Measurements from ENCODE around the gene CCDC188.

The CCDC188 gene

GRCh38 chr22:20194681-20195593 is 44.1 kb upstream of the CCDC188 start:
- no peak for DNase-seq (ENCODE audit: low read depth)
- no peak for TF ChIP-seq CTCF (IDR thresholded peaks at IDR 0.05; ENCODE audit: low read depth, low read length, missing control alignments)
- H3K4me3 ChIP-seq (ENCODE audit: low read depth, low read length): no peak overlapping the region

- no peak for DNase-seq (ENCODE audit: low read depth)
- no peak overlapping the region for H3K4me3 ChIP-seq (ENCODE audit: low read depth, low read length)
- no peak for TF ChIP-seq CTCF (IDR thresholded peaks at IDR 0.05; ENCODE audit: low read depth, low read length, missing control alignments)
These were observed 43.1 kb upstream of the CCDC188 start for GRCh38 chr22:20193761-20194494.

- DNase-seq (ENCODE audit: low read depth): no peak
- no peak overlapping the region for H3K4me3 ChIP-seq (ENCODE audit: low read depth, low read length)
- TF ChIP-seq CTCF (IDR thresholded peaks at IDR 0.05; ENCODE audit: low read depth, low read length, missing control alignments): no peak
These were observed 42.3 kb upstream of the CCDC188 start for GRCh38 chr22:20192972-20193760.

GRCh38 chr22:20192293-20192971 is 41.6 kb upstream of the CCDC188 start:
- H3K4me3 ChIP-seq (ENCODE audit: low read depth, low read length): no peak overlapping the region
- TF ChIP-seq CTCF (IDR thresholded peaks at IDR 0.05; ENCODE audit: low read depth, low read length, missing control alignments): no peak
- no peak for DNase-seq (ENCODE audit: low read depth)

- no peak for TF ChIP-seq CTCF (IDR thresholded peaks at IDR 0.05; ENCODE audit: low read depth, low read length, missing control alignments)
- H3K4me3 ChIP-seq (ENCODE audit: low read depth, low read length): no peak overlapping the region
- no peak for DNase-seq (ENCODE audit: low read depth)
These were observed 40.9 kb upstream of the CCDC188 start for GRCh38 chr22:20191803-20192202.

- H3K4me3 ChIP-seq (ENCODE audit: low read depth, low read length): no peak overlapping the region
- no peak for TF ChIP-seq CTCF (IDR thresholded peaks at IDR 0.05; ENCODE audit: low read depth, low read length, missing control alignments)
- no peak for DNase-seq (ENCODE audit: low read depth)
These were observed 40.2 kb upstream of the CCDC188 start for GRCh38 chr22:20191000-20191515.
